K562 treated with DMSO at 1 percent for 48 hours (cell line): ENCODE measurements around the gene HCN4. TPM values are rescaled to one million over a fixed set of nuclear protein-coding genes. Genes with fewer than 3 reads are reported as not detected.

ENCODE experiments used
- total RNA-seq: library from RNA; unstranded; fragments of 300-600 nt; gene quantifications from 2 replicates; pipeline ENCODE4 v1.2.3, GENCODE V29; 2022; ENCODE audit warnings: low replicate concordance; ENCODE audit errors: extremely low read depth

HCN4 gene
- total RNA-seq: not detected in 2 replicates

GRCh38 chr15:73368301-73369136, at the start of gene HCN4:
Gene HCN4 (minus strand): TSS chr15:73368958. CDS start chr15:73368270, 688 bp downstream.

Other genes with a start within 250 kb of the HCN4 start
- not detected in 2 replicates for gene REC114, start 74.2 kb upstream of the HCN4 start, total RNA-seq